Stimulated activated CD8-positive, alpha-beta memory T cell treated with anti-CD3 and anti-CD28 coated beads, Interleukin-4, amount 100 ng/mL, for 1 hour (primary cell): ENCODE data around the gene AFF4.
"Not testable (repeated sequence)": the region's sequence is repeated elsewhere in the genome, so short reads cannot be mapped to it uniquely, and the experiment has no call there.

ENCODE experiments used
- DNase-seq, 2 donors: peaks; one replicate each; pipeline ENCODE4 v3.0.0-alpha.2; 2020; ENCODE audit warnings: low read depth in 2 of 2, low spot score in 1 of 2

The AFF4 gene

GRCh38 chr5:132860742-132861141 lies 102.7 kb downstream of the AFF4 start:
- no peak for DNase-seq

GRCh38 chr5:132859889-132860437 lies 103.5 kb downstream of the AFF4 start:
- DNase-seq = no peak

- DNase-seq = no peak
Observed at GRCh38 chr5:132856011-132856410, 107.4 kb downstream of the AFF4 start.

- DNase-seq = not testable (repeated sequence)
Observed at GRCh38 chr5:132854992-132855391, 108.4 kb downstream of the AFF4 start.

- DNase-seq = no peak
Observed at GRCh38 chr5:132854301-132854700, 109.1 kb downstream of the AFF4 start.

- DNase-seq = no peak
Observed at GRCh38 chr5:132853790-132854189, 109.6 kb downstream of the AFF4 start.

- DNase-seq = no peak
Observed at GRCh38 chr5:132853323-132853722, 110.1 kb downstream of the AFF4 start.

GRCh38 chr5:132850066-132850465 lies 113.4 kb downstream of the AFF4 start:
- DNase-seq = no peak

- no peak for DNase-seq
Observed at GRCh38 chr5:132849347-132849746, 114.1 kb downstream of the AFF4 start.

- no peak for DNase-seq
Observed at GRCh38 chr5:132848270-132848669, 115.2 kb downstream of the AFF4 start.

- DNase-seq = no peak
Observed at GRCh38 chr5:132841305-132841704, 122.1 kb downstream of the AFF4 start.

GRCh38 chr5:132840896-132841295 lies 122.5 kb downstream of the AFF4 start:
- no peak for DNase-seq

- DNase-seq = no peak
Observed at GRCh38 chr5:132840313-132840712, 123.1 kb downstream of the AFF4 start.

- DNase-seq = no peak
Observed at GRCh38 chr5:132839426-132840301, 123.8 kb downstream of the AFF4 start.

GRCh38 chr5:132838516-132839282 lies 124.7 kb downstream of the AFF4 start:
- no peak for DNase-seq

- no peak for DNase-seq
Observed at GRCh38 chr5:132837868-132838267, 125.6 kb downstream of the AFF4 start.

GRCh38 chr5:132836852-132837251 lies 126.6 kb downstream of the AFF4 start:
- DNase-seq = no peak

GRCh38 chr5:132834057-132834456 lies 129.4 kb downstream of the AFF4 start:
- no peak for DNase-seq

GRCh38 chr5:132832612-132833011 lies 130.8 kb downstream of the AFF4 start:
- no peak for DNase-seq

GRCh38 chr5:132831095-132831860 lies 132.2 kb downstream of the AFF4 start:
- no peak for DNase-seq

- DNase-seq = no peak
Observed at GRCh38 chr5:132830436-132831094, 132.9 kb downstream of the AFF4 start, which contains the start of gene SHROOM1. SHROOM1 (minus strand) TSS chr5:132830647; CDS start chr5:132826140, 4,507 bp downstream.
